Anterior cingulate cortex (tissue), 58 donors: ENCODE results near the gene UBE3D.
"Not testable (repeated sequence)": the region's sequence is repeated elsewhere in the genome, so short reads cannot be mapped to it uniquely, and the experiment has no call there.

Experiments
- DNase-seq, 58 donors: peaks; one replicate each; lab custom pipeline; 2025; lab: John Stamatoyannopoulos, UW

UBE3D gene

DNA sequence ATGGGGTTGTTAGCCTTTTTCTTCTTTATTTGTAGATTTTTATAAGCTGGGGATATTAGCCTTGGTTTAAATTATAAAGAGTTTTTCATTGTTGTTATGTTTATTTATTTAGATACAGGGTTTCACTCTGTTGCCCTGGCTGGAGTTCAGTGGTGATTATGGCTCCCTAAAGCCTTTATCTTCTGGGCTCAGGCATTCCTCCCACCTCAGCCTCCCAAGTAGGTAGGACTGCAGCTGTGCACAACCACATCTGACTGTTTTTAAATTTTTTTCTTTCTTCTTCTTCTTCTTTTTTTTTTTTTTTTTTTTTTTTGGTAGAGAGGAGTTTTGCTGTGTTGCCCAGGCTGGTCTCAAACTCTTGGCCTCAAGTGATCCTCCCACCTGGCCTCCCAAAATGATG, 80.9 kb downstream of the UBE3D start:
- DNase-seq: no peak

DNA sequence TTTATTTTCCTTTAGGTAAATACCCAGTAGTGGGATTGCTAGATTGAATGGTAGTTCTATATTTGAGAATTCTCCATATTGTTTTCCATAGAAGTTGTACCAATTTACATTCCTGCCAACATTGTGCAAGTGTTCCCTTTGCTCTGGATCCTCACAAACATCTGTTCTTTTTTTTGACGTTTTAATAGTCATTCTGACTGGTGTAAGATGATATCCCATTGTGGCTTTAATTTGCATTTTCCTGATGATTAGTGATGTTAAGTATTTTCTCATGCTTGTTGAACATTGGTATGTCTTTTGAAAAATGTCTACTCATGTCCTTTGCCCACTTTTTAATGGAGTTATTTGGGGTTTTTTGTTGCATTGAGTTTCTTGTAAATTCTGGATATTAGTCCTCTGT, 85.6 kb downstream of the UBE3D start:
- no peak for DNase-seq

DNA sequence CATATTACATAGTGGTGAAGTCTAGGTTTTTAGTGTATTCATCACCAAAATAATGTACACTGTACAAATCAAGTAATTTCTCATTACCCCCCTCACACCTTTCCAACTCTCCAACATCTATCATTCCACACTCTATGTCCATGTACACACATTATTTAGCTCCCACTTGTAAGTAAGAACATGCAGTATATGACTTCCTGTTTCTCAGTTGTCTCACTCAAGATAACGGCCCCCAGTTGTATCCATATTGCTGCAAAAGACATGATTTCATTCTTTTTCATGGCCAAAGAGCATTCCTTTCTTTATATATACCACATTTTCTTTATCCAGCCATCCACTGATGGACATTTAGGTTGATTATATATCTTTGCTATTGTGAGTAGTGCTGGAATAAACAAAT, 86.0 kb downstream of the UBE3D start:
- DNase-seq: no peak

DNA sequence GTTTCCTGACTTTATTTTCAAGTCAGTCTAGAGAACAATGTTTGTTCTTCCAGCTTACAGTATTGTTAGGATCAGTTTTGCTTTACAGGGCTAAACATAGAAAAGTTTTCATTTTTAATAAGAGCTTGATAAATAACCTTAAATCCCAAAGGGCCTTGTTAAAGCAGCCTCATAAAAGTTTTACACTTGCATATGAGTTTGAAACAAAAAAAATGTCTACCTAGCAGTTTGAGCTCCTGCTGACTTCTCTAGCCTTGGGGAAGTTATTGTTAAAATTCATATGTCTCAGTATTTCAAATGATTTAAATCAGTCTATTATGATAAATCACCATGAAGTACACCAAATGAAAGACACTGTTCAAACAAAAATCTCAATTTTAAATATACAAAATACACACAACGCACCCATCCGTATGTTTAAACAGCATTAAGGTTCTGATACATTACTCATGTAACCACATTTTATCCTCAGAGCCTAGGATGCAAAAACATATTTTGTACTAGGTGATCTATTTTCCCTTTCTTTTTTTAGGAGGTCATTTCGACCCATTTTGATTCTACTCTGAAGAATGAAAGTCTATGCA, 87.2 kb downstream of the UBE3D start:
- DNase-seq: no peak

DNA sequence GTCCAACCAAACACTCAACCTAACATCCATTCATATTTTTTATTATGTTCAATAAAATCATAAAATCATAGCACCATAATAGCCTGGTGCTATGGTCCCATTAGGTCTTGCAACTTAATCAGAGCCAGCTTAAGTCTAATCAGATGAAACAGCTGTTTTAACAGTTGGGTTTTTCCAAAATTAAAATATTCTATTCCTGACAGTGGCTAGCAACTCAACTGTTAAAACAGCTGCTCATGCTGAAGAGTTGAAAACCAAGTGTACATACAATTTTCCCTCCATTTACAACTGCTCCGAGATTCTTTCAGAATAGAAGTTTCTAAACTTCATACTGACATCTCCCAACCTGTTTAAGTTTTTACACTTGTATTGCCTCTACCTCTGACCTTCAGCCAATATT, 89.5 kb downstream of the UBE3D start:
- no peak for DNase-seq

DNA sequence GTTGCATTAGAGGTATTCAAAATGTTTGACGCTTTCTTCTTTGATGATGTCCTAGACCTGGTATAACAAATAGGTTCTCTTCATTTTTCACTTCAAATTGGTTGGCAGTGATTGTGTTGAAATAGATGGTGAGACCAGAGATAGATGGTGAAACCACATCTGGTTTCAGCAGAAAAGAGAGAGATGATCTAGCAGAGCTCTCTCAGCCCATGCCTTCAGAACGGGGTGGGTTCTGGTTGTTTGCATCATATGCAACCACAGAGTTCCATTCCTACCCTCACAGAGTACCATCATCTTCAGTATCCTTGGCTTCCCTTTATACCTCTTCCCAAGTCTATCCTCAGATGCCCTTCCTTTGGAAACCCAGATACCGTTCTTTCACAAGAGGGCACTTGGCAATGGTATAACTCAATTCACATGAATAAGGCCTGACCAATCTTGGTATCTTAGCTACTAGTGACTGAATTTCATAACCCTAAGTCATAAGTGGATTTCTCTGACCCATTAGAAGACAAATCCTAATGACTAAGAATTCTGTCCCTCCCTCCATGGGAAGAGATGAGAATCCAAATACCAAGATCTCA, 93.7 kb downstream of the UBE3D start:
- no peak for DNase-seq

DNA sequence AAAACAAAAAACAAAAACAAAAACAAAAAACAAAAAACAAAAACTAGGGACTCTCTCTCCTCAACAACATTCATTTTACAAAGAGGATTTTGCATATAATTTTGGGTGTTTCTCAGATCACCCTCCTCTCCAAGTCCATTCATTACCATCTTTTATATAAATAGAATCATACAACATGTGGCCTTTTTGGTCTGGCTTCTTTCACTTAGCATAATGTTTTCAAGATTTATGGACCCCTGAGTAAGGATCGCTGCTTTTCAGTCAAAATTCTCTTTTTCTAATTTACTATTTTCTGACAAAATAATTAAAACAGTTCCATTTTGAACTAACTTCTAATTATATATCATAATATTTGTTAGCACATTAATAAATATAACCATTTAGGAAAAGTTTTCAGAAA, 94.8 kb downstream of the UBE3D start:
- DNase-seq: no peak

DNA sequence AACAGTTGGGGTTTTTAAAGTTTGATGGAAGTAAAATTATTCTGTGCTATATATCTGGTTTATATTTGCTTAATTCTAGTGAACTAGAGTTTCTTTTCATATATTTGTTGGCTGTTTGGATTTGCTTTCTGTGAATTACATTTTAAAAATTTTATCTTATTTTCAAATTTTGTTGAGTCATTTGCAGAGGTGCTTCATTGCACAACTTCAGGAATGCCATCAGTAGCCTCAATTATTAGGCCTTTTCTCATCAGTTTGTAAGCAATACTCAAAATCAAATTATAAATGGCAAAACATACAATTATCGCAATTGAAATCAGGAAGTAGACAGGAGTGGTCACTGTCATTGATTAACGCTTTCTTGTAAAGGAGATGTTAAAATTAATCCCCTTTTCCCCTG, 96.9 kb downstream of the UBE3D start:
- no peak for DNase-seq

DNA sequence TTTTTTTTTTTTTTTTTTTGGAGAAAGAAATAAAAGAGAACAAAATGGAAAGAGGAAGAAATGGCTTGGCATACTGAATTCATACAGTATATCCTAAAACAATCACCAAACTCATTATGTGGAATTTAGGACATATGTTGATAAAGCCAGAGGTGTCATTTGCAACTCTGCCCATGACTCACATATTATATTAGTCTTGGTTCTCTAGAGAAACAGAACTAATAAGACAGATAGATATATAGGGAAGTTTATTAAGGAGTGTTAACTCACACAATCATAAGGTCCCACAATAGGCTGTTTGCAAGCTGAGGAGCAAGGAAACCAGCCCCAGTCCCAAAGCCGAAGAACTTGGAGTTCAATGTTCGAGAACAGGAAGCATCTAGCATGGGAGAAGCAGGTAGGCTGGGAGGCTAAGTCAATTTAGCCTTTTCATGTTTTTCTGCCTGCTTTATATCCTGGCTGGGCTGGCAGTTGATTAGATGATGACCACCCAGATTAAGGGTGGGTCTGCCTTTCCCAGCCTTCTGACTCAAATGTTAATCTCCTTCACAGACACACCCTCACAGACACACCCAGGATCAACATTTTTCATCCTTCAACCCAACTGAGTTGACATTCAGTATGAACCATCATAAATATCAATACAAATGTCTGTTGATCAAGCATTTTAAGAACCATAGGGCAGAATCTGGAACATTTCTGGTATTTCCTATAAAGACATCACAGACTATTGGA, 102.3 kb downstream of the UBE3D start:
- no peak for DNase-seq

DNA sequence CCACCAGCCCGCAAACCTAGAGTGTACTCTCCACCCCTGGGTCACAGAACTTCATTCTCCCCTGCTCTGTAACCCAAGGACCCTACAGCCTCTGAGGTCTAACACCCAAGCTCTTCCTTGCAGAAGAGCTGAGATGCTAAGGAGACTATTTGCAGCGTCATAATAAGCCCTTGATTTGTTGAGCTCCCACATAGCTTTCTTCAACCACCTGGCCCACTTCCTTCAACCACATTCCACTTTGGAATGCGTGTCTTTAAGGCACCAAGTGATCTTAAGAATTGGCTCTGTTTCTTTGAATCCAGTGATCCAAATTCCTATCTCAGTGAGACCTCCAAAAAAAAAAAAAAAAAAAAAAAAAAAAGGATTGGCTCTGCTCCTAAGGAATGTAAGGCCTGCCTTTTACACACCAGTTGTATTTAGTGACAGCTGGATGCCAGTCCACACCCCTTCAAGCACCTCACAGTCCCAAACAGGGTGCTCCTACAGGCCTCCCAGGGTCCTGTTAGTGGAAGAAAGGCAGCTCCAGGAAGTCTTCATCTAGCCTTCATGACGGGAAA, 106.2 kb downstream of the UBE3D start:
- DNase-seq: no peak

DNA sequence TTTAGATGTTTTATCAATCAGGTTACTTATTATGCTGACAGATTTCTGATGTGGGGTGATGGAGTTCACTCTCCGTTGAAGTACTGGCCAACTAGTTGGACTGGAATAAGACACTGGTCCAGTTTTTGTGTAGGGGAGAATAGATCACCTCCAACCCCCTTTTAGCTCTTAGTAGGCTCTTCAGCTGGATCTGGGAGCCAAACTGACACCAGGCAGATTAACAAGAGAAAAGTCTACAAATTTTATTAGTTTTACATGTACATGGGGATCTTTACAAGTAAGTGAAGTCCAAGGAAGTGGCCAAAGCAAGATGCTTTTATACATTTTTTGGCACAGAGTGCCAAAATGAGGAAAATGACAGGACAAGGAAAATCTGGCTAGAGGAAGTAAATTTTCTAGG, 107.1 kb downstream of the UBE3D start:
- DNase-seq: no peak

DNA sequence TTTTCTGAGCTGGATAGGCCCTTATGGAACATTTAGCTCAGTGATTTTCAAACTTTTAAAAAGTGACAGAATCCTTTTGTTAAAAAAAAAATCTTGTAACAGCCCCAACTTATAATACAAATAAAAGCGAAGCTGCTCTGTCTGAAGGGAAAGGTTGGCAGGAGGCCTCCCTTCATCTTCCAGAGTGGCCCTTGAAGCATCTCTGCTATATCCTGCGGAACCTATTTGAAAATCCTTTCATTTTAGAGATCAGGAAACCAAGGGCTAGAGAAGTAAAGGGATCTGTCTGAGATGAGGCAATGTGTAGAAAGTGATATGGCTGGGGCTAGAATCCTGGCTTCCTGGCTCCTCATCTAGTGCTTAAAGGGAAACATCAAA, 107.8 kb downstream of the UBE3D start:
- DNase-seq: no peak

DNA sequence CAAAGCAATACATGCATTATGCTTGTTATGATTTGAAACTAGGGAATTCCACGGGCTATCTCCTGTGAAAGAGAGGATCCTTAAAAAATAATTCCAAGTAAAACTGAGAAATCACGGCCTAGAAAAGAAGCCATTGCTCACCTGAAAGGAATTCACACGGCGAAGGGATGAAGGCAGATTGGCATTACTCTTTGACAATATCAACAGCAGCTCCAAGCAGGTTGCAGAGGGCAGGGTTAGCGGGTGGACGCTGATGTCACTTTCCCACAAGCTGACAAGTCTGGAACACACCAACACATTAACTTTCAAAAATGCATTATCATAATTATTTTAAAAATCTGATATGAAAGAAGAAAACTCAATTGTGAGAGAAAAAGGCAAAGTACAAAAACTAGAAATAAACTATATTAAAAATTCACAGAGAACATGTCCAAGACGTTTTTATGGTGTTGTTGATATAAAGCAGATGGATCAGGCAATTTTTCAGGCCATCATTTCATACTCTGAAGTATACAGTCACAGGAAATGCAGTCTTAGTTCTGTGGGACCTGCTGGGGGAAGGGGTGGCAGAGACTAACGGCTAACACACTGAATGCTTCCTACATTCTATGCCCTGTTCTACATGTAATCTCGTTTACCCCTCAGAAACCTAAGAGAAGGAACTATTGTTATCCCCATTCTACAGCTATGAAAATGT, 108.3 kb downstream of the UBE3D start:
- no peak for DNase-seq

DNA sequence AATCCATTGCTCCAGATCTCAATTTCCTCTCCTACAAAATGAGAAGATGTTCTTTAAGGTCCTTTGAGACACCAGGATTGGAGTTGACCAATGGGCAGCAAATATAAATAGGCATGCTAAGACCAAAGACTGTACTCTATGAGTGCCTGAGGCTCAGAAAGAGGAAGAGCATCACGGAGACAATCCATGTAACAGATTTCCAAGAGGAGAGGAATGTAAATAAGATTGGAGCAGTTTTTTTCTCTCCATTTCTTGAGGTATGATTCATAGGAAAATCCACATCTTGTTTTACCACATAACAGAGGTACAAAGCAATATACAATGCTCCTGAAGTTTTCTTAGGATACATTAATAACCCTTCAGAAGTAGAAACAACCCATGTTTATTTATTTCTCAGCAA, 109.8 kb downstream of the UBE3D start:
- no peak for DNase-seq

DNA sequence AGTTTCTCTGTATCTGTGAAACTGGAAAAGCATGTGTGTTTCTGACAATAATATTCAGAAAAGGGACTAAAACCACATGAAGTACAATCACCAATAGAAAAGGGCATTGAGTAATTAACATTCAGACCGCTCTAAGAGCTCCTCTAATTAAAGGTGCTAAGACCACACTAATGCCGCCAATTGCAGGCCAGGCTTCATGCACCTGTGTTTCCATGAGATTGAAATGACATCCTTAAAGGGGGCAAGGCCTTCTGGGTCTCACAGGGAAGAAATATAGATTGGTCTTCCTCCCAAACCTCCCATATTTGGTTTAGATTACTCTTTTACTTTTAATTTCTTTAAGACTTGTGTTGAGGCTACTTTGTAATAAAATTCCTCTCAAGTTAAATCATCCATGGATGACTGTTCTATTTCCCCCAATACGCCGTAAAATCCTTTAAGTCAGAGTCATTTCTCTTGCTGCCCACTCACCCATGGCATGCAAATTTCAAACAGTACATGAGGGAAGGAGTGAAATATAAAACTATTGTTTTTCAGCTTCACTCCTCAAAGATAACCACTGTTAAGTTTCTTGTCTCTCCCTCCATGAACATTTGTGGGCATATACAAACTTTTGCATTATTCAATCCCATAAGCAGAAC, 110.6 kb downstream of the UBE3D start:
- DNase-seq: no peak

DNA sequence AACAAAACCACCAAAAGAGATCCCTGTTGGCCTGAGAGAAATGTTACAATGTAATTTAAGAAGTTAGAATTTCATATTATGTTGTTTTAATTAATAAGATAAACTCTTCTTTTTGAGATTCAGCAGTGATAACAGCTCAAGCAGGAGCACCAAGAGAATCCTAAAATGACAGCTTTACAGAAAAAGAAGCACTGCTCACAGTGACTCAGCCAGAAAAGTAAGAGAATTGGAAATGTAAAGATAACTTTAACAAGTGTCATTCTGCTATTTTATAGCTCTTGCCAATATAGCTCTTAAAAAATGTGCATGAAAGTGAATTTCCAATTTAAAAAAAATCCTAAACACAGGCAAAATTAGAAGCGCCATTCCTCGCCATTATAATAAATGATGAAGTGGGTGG, 111.3 kb downstream of the UBE3D start:
- no peak for DNase-seq

DNA sequence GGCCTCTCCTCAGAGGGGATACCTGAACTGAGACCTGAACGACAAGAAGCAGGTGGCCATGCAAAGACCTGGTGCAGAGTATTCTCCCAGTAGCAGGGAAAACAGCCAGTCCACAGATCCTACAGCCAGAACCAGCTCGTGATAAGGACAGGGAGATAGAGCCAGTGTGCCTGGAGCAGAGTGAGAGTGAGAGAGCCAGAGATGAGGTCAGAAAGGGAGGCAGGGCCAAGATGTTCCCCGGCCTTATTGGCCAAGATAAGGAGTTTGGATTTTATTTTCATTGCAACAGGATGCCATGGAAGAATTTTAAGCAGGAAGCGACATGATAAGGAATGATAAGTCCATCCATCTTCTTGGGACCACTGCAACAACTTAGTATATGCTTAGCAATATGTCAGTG, 111.8 kb downstream of the UBE3D start:
- no peak for DNase-seq

DNA sequence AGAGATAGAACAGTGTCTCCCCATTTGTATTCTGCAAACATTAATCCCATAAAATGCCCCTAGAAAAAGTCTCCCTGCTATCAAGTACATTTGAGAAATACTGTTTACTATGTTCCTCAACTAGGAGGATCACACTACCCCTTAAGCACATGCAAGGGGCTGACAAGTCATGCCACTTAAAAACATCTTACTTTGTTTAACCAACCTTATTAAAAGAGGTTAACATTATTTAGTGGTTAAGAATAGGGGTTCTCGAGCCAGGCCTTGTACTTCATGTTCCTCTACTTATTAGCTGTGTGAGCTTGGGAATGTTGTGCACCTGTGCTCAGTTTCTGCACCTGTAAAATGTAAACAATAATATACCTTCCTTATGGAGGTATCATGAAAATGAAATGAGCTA, 113.7 kb downstream of the UBE3D start:
- no peak for DNase-seq

DNA sequence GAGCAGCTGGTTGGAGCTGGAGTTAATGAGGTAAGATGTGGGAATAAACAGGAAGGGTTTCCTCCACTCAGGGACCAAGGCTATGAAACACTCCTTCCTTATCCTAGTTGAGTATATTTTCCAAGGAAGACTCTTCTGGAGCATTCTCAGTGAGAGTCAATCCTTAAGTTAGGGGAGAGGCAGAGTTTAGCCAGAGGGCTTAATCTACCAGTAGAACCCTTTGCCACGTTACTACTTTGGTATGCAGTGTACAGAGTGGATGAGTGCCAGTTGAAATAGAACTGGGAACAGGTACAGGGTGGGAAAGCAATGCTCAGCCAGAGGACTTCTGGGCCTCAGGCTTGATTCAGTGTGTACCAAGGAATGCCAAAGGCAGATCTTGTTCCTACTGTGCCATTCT, 114.3 kb downstream of the UBE3D start:
- no peak for DNase-seq

DNA sequence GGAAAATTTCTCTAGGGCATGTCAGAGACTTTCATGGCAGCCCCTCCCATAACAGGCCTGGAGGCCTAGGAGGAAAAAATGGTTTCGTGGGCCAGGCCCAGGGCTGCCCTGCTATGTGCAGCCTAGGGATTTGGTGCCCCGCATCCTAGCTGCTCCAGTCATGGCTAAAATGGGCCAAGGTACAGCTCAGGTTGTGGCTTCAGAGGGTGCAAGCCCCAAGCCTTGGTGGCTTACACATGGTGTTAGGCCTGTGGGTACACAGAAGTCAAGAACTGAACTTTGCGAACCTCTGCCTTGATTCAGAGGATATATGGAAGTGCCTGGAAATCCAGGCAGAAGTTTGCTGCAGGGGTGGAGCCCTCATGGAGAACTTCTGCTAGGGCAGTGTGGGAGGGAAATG, 134.7 kb downstream of the UBE3D start:
- not testable (repeated sequence) for DNase-seq
